Breast epithelium (tissue), 3 donors: ENCODE measurements around the gene SRGAP3.

Source experiments
- POLR2A ChIP-seq: fragments of 450-650 bp; IDR thresholded peaks from one replicate; pipeline ENCODE4 v1.6.1; 2016; ENCODE audit warnings: antibody characterized with exemption, mild to moderate bottlenecking, moderate library complexity
- POLR2AphosphoS5 ChIP-seq, 3 donors: sonication (generic); formaldehyde crosslinking; IDR thresholded peaks; one replicate each; pipeline ENCODE4 v1.6.1; 2017; ENCODE audit warnings: antibody characterized with exemption in 3 of 3
- TF ChIP-seq, protein P1 (sequence below), 3 donors: fragments of 450-650 bp; IDR thresholded peaks; one replicate each; pipeline ENCODE4 v1.5.1; 2016 to 2017; ENCODE audit warnings: antibody characterized with exemption in 3 of 3, mild to moderate bottlenecking in 3 of 3, moderate library complexity in 3 of 3

DNA sequence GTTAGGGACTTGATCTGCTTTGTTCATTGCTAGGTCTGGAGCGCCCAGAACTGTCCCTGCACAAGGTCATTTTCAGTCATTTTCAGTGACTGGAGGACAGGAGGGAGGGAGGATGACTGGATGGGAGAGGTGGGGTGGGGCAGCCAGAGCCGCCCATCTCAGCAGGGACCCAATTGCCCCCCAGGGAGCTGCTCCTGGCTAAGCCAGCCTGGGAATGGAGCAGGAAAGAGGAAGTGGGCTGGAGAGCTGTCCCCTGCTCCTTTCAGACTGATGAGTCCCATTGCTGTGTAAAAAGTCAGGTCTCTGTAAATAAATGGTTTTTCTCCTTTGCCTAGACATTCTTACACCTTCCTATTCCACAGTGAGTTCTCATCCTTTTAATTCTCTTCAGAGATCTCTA lies 187.8 kb downstream of the SRGAP3 start:
- no peak for TF ChIP-seq POLR2A
- TF ChIP-seq, protein P1, sequence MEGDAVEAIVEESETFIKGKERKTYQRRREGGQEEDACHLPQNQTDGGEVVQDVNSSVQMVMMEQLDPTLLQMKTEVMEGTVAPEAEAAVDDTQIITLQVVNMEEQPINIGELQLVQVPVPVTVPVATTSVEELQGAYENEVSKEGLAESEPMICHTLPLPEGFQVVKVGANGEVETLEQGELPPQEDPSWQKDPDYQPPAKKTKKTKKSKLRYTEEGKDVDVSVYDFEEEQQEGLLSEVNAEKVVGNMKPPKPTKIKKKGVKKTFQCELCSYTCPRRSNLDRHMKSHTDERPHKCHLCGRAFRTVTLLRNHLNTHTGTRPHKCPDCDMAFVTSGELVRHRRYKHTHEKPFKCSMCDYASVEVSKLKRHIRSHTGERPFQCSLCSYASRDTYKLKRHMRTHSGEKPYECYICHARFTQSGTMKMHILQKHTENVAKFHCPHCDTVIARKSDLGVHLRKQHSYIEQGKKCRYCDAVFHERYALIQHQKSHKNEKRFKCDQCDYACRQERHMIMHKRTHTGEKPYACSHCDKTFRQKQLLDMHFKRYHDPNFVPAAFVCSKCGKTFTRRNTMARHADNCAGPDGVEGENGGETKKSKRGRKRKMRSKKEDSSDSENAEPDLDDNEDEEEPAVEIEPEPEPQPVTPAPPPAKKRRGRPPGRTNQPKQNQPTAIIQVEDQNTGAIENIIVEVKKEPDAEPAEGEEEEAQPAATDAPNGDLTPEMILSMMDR (IDR thresholded peaks at IDR 0.05): no peak
- TF ChIP-seq POLR2AphosphoS5 (IDR thresholded peaks at IDR 0.05): no peak
